Measurements from ENCODE around the gene SEMA4D.

The SEMA4D gene

DNA sequence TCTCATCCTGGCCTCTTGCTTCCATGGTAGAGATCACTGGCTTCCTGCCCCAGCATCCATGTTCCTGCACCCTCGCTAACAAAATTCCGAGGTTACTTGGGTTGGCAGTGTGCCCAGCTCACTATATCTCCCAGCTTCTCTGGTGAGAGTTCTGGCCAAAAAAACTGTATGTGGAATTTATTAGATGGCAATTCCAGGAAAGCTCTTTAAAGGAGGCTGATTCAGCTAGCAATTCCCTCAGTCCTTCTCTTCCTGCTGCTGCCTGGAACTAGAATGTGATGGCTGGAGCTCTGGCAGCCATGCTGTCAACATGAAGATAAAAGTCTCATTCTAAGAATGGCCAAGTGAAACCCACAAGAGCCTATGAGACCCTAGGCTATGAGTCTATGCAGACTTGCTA, 90.8 kb downstream of the SEMA4D start:
- DNase-seq (ENCODE audit: low read depth in 1 of 2, low spot score in 1 of 2), result no peak
- no peak overlapping the region for H3K4me3 ChIP-seq (replicated peaks; ENCODE audit: insufficient read depth, low read length)
- no peak overlapping the region for H3K27ac ChIP-seq (replicated peaks)
- no peaks in the 10 kb centered on the region for H3K27me3 ChIP-seq (ENCODE audit: insufficient read depth, poor library complexity, severe bottlenecking)
- no peak for TF ChIP-seq GABPA (IDR thresholded peaks at IDR 0.05; ENCODE audit: low read depth)
- TF ChIP-seq, protein P1, sequence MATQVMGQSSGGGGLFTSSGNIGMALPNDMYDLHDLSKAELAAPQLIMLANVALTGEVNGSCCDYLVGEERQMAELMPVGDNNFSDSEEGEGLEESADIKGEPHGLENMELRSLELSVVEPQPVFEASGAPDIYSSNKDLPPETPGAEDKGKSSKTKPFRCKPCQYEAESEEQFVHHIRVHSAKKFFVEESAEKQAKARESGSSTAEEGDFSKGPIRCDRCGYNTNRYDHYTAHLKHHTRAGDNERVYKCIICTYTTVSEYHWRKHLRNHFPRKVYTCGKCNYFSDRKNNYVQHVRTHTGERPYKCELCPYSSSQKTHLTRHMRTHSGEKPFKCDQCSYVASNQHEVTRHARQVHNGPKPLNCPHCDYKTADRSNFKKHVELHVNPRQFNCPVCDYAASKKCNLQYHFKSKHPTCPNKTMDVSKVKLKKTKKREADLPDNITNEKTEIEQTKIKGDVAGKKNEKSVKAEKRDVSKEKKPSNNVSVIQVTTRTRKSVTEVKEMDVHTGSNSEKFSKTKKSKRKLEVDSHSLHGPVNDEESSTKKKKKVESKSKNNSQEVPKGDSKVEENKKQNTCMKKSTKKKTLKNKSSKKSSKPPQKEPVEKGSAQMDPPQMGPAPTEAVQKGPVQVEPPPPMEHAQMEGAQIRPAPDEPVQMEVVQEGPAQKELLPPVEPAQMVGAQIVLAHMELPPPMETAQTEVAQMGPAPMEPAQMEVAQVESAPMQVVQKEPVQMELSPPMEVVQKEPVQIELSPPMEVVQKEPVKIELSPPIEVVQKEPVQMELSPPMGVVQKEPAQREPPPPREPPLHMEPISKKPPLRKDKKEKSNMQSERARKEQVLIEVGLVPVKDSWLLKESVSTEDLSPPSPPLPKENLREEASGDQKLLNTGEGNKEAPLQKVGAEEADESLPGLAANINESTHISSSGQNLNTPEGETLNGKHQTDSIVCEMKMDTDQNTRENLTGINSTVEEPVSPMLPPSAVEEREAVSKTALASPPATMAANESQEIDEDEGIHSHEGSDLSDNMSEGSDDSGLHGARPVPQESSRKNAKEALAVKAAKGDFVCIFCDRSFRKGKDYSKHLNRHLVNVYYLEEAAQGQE (IDR thresholded peaks at IDR 0.05; ENCODE audit: insufficient replicate concordance, low read depth), result no peak
- TF ChIP-seq SPI1 (IDR thresholded peaks at IDR 0.05; ENCODE audit: borderline replicate concordance, low read depth), result no peak

DNA sequence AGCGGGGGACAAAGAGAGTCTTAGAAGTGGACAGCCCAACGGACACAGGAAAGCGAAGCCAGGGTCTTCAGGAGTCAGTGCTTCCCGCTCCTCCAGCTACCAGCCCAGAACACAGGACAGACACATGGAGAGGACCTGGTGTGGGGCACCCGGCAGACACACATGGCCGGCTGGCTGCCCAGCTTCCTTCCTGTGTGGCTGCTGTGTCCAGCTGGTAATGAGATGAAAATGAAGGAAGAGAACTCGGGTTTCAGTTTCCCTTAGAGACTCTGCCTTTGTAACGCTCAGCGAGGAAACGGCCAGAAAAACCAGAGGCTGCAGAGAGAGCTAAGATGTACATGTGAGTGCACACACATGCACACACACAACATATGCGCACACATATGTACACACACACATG, 92.1 kb downstream of the SEMA4D start:
- TF ChIP-seq, protein P1 (IDR thresholded peaks at IDR 0.05; ENCODE audit: insufficient replicate concordance, low read depth), result no peak
- no peak for TF ChIP-seq GABPA (IDR thresholded peaks at IDR 0.05; ENCODE audit: low read depth)
- TF ChIP-seq SPI1 (IDR thresholded peaks at IDR 0.05; ENCODE audit: borderline replicate concordance, low read depth), result no peak
- TF ChIP-seq POLR2AphosphoS5 (IDR thresholded peaks at IDR 0.05; ENCODE audit: low read depth), result no peak
- TF ChIP-seq, protein P2, sequence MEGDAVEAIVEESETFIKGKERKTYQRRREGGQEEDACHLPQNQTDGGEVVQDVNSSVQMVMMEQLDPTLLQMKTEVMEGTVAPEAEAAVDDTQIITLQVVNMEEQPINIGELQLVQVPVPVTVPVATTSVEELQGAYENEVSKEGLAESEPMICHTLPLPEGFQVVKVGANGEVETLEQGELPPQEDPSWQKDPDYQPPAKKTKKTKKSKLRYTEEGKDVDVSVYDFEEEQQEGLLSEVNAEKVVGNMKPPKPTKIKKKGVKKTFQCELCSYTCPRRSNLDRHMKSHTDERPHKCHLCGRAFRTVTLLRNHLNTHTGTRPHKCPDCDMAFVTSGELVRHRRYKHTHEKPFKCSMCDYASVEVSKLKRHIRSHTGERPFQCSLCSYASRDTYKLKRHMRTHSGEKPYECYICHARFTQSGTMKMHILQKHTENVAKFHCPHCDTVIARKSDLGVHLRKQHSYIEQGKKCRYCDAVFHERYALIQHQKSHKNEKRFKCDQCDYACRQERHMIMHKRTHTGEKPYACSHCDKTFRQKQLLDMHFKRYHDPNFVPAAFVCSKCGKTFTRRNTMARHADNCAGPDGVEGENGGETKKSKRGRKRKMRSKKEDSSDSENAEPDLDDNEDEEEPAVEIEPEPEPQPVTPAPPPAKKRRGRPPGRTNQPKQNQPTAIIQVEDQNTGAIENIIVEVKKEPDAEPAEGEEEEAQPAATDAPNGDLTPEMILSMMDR (IDR thresholded peaks at IDR 0.05; ENCODE audit: insufficient read depth, low read length), result no peak
- no peak overlapping the region for H3K4me3 ChIP-seq (replicated peaks; ENCODE audit: insufficient read depth, low read length)
- DNase-seq (ENCODE audit: low read depth in 1 of 2, low spot score in 1 of 2), result no peak
- H3K27ac ChIP-seq (replicated peaks), result no peak overlapping the region
- no peaks in the 10 kb centered on the region for H3K27me3 ChIP-seq (ENCODE audit: insufficient read depth, poor library complexity, severe bottlenecking)

DNA sequence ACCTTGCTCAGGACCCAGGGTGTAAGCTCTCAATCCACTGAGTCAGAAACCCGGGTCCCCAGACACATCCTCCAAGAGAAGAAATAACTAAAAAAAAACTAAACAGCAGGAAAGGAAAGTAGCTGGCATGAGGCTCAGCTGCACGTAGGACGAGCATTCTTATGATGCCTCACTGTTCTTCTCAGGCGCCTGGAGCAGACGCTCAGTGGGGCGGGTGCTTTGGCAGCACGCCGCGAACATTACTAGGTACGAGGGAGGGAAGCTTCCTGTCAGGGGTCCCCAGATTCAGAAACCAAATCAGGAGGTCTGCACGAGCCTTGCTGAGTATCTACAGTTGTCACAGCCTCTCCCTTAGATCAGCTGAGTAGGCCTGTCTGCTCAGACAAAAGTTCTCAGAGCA, 93.8 kb downstream of the SEMA4D start:
- DNase-seq (ENCODE audit: low read depth in 1 of 2, low spot score in 1 of 2), result no peak
- TF ChIP-seq, protein P2 (IDR thresholded peaks at IDR 0.05; ENCODE audit: insufficient read depth, low read length), result no peak
- H3K27ac ChIP-seq (replicated peaks), result no peak overlapping the region
- no peaks in the 10 kb centered on the region for H3K27me3 ChIP-seq (ENCODE audit: insufficient read depth, poor library complexity, severe bottlenecking)
- H3K4me3 ChIP-seq (replicated peaks; ENCODE audit: insufficient read depth, low read length), result no peak overlapping the region

DNA sequence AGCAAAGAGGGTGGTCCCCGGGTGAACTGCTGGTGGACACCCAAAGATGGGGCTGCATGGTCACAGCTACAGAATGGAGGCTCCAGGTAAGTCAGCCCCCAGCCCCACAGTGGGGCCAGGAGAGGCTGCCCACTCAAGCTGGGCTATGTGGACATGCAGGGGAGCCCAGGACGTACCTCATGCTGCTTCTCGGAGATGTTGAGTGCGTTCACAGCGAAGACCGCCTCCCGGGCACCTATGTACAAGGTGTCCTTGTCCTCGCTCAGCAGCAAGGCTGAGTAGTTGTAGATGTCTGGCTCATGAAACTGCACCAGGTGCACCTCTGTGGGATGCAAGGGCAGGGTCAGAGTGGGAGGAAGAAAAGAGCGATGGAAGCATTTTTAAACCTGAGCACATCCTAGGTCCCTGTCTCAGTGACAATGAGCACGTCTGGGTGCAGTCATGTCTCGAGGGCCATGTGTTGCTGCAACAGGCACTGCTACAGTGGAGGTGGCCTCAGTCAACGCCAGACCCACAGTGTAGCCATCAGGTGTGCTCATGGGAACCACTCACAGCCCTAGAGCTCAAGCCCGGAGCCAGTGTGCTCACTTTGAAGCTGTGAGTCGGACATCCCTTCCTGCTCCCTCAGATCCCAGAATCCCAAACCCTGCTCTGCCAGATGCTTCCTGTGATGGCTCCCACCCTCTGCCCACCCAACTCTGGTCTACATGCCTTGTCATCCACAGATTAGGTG, 95.1 kb downstream of the SEMA4D start:
- TF ChIP-seq GABPA (IDR thresholded peaks at IDR 0.05; ENCODE audit: low read depth), result no peak
- no peak for TF ChIP-seq SPI1 (IDR thresholded peaks at IDR 0.05; ENCODE audit: borderline replicate concordance, low read depth)
- TF ChIP-seq, protein P2 (IDR thresholded peaks at IDR 0.05; ENCODE audit: insufficient read depth, low read length), result no peak
- DNase-seq (ENCODE audit: low read depth in 1 of 2, low spot score in 1 of 2), result no peak
- H3K27ac ChIP-seq (replicated peaks), result no peak overlapping the region
- H3K27me3 ChIP-seq (ENCODE audit: insufficient read depth, poor library complexity, severe bottlenecking), result no peaks in the 10 kb centered on the region
- no peak overlapping the region for H3K4me3 ChIP-seq (replicated peaks; ENCODE audit: insufficient read depth, low read length)

Data from HL-60 (cell line).